H9 (cell line): ENCODE results near the gene TMIE. TPM values are rescaled to one million over a fixed set of nuclear protein-coding genes. Genes with fewer than 3 reads are reported as not detected.

Experiments used
- DNase-seq: peaks from one replicate; pipeline ENCODE4 v3.0.0-alpha.2; 2017
- H2AFZ ChIP-seq: one replicate; pipeline ENCODE4 v1.6.1; 2013; ENCODE audit warnings: mild to moderate bottlenecking, low read length, control low read depth, moderate library complexity
- H2AK5ac ChIP-seq: 2 replicates; pipeline ENCODE4 v1.6.1; 2013; ENCODE audit warnings: low read length, control low read depth, mixed read lengths; ENCODE audit not compliant: insufficient read length
- H2BK120ac ChIP-seq: one replicate; pipeline ENCODE4 v1.6.1; 2013; ENCODE audit warnings: low read depth, mild to moderate bottlenecking, low read length, control low read depth, inconsistent platforms; ENCODE audit not compliant: poor library complexity, severe bottlenecking
- H2BK12ac ChIP-seq: 2 replicates; pipeline ENCODE4 v1.6.1; 2013; ENCODE audit warnings: low read length, control low read depth, mixed read lengths, low read depth; ENCODE audit not compliant: insufficient read length
- H2BK15ac ChIP-seq: 2 replicates; pipeline ENCODE4 v1.6.1; 2013; ENCODE audit warnings: low read depth, low read length, control low read depth
- H2BK20ac ChIP-seq: one replicate; pipeline ENCODE4 v1.6.1; 2013; ENCODE audit warnings: low read depth, mild to moderate bottlenecking, low read length, control low read depth, inconsistent platforms; ENCODE audit not compliant: poor library complexity, severe bottlenecking
- H2BK5ac ChIP-seq: 2 replicates; pipeline ENCODE4 v1.6.1; 2013; ENCODE audit warnings: low read length, control low read depth, mixed read lengths; ENCODE audit not compliant: insufficient read length
- H3K14ac ChIP-seq: 2 replicates; pipeline ENCODE4 v1.6.1; 2013; ENCODE audit warnings: low read length, control low read depth; ENCODE audit not compliant: insufficient read depth
- H3K18ac ChIP-seq: 2 replicates; pipeline ENCODE4 v1.6.1; 2013; ENCODE audit warnings: low read depth, mild to moderate bottlenecking, mixed read lengths, low read length, control low read depth; ENCODE audit not compliant: insufficient read length
- H3K23ac ChIP-seq: 2 replicates; pipeline ENCODE4 v1.6.1; 2013; ENCODE audit warnings: low read length, control low read depth, mixed read lengths, low read depth; ENCODE audit not compliant: insufficient read length
- H3K23me2 ChIP-seq: 2 replicates; pipeline ENCODE4 v1.6.1; 2013; ENCODE audit warnings: low read depth, mild to moderate bottlenecking, mixed read lengths, low read length, control low read depth; ENCODE audit not compliant: insufficient read length, poor library complexity, severe bottlenecking
- H3K27ac ChIP-seq: 2 replicates; pipeline ENCODE4 v1.5.1; 2013; ENCODE audit warnings: low read length, control low read depth, mixed read lengths, low read depth; ENCODE audit not compliant: insufficient read length
- H3K27me3 ChIP-seq: 2 replicates; pipeline ENCODE4 v1.6.1; 2013; ENCODE audit warnings: low read length, control low read depth, inconsistent platforms; ENCODE audit not compliant: insufficient read depth
- H3K4ac ChIP-seq: 2 replicates; pipeline ENCODE4 v1.6.1; 2013; ENCODE audit warnings: low read depth, mild to moderate bottlenecking, control low read depth, inconsistent platforms, low read length, moderate library complexity
- H3K4me1 ChIP-seq: 2 replicates; pipeline ENCODE4 v1.6.1; 2013; ENCODE audit warnings: low read length, control low read depth, inconsistent platforms; ENCODE audit not compliant: insufficient read depth
- H3K4me2 ChIP-seq: 2 replicates; pipeline ENCODE4 v1.6.1; 2013; ENCODE audit warnings: low read length, control low read depth, mixed read lengths; ENCODE audit not compliant: insufficient read length, insufficient read depth
- H3K56ac ChIP-seq: 2 replicates; pipeline ENCODE4 v1.6.1; 2013; ENCODE audit warnings: low read depth, mild to moderate bottlenecking, mixed read lengths, low read length, control low read depth; ENCODE audit not compliant: insufficient read length
- H3K79me1 ChIP-seq: 2 replicates; pipeline ENCODE4 v1.6.1; 2013; ENCODE audit warnings: low read depth, mild to moderate bottlenecking, moderate library complexity, low read length, control low read depth, inconsistent platforms; ENCODE audit not compliant: insufficient read depth, poor library complexity, severe bottlenecking
- H3K79me2 ChIP-seq: 2 replicates; pipeline ENCODE4 v1.6.1; 2013; ENCODE audit warnings: low read length, control low read depth, inconsistent platforms; ENCODE audit not compliant: insufficient read depth
- H3K9ac ChIP-seq: 2 replicates; pipeline ENCODE4 v1.6.1; 2013; ENCODE audit warnings: low read length, control low read depth, mixed read lengths; ENCODE audit not compliant: insufficient read length; ENCODE audit errors: extremely low read depth
- H3K9me3 ChIP-seq: one replicate; pipeline ENCODE4 v1.6.1; 2013; ENCODE audit warnings: low read depth, low read length, inconsistent platforms; ENCODE audit not compliant: control insufficient read depth
- H3T11ph ChIP-seq: one replicate; pipeline ENCODE4 v1.6.1; 2013; ENCODE audit warnings: mild to moderate bottlenecking, low read length, control low read depth, inconsistent platforms
- H4K20me1 ChIP-seq: one replicate; pipeline ENCODE4 v1.6.1; 2013; ENCODE audit not compliant: control insufficient read depth, insufficient read length, insufficient read depth
- H4K5ac ChIP-seq: 2 replicates; pipeline ENCODE4 v1.6.1; 2013; ENCODE audit warnings: low read depth, mild to moderate bottlenecking, mixed read lengths, low read length, control low read depth; ENCODE audit not compliant: insufficient read length
- H4K8ac ChIP-seq: replicated peaks from 2 replicates; pipeline ENCODE4 v1.6.1; 2013; ENCODE audit warnings: low read length, control low read depth, mixed read lengths, low read depth; ENCODE audit not compliant: insufficient read length
- H4K91ac ChIP-seq: 2 replicates; pipeline ENCODE4 v1.6.1; 2013; ENCODE audit warnings: low read depth, mild to moderate bottlenecking, moderate library complexity, mixed read lengths, low read length, control low read depth; ENCODE audit not compliant: insufficient read length
- H3K27ac Mint-ChIP-seq, 3 experiments: 2 replicates in 2 of 3; 3 replicates in 1 of 3; pipeline ENCODE4 v1.8.0; 2020 to 2021; ENCODE audit warnings: mixed read lengths in 3 of 3, mild to moderate bottlenecking in 1 of 3, moderate library complexity in 1 of 3
- H3K27me3 Mint-ChIP-seq: 2 replicates; pipeline ENCODE4 v1.8.0; 2021; ENCODE audit warnings: low read depth, mild to moderate bottlenecking, moderate library complexity, mixed read lengths
- H3K36me3 Mint-ChIP-seq, 3 experiments: 2 replicates in 2 of 3; 3 replicates in 1 of 3; pipeline ENCODE4 v1.8.0; 2020 to 2021; ENCODE audit warnings: low read depth in 3 of 3, mixed read lengths in 3 of 3; ENCODE audit not compliant: insufficient read depth in 1 of 3
- H3K4me1 Mint-ChIP-seq, 2 experiments: 2 replicates each; pipeline ENCODE4 v1.8.0; 2020; ENCODE audit warnings: mixed read lengths in 2 of 2
- H3K4me3 Mint-ChIP-seq, 2 experiments: 2 replicates in 1 of 2; 3 replicates in 1 of 2; pipeline ENCODE4 v1.8.0; 2020 to 2021; ENCODE audit warnings: mild to moderate bottlenecking in 2 of 2, mixed read lengths in 2 of 2, moderate library complexity in 1 of 2
- H3K9me3 Mint-ChIP-seq, 2 experiments: 2 replicates in 1 of 2; 3 replicates in 1 of 2; pipeline ENCODE4 v1.8.0; 2020; ENCODE audit warnings: mild to moderate bottlenecking in 2 of 2, mixed read lengths in 2 of 2, moderate library complexity in 1 of 2
- WGBS: extraction: QIAGEN DNeasy Blood & Tissue Kit; methylation state at CpG from one replicate; pipeline ENCODE4 v1.1.7; 2013; ENCODE audit warnings: missing lambda C conversion rate, low lambda C conversion rate, mixed read lengths; ENCODE audit not compliant: insufficient read length; ENCODE audit errors: extremely low coverage; 5-methylcytosine and 5-hydroxymethylcytosine counted together
- long read RNA-seq: library from polyadenylated mRNA; unstranded; transcript quantifications from one replicate; pipeline ENCODE4 v2.0.0, GENCODE V29; 2020
- total RNA-seq: library from RNA; stranded (reverse); gene quantifications from 2 replicates; pipeline ENCODE4 v1.2.1, GENCODE V29; 2021
- TF ChIP-seq, protein P1 (sequence below): fragments of 200-600 bp; sonication (generic); conservative IDR thresholded peaks from 3 replicates; pipeline ENCODE4 v1.8.0; 2021; ENCODE audit warnings: antibody characterized with exemption, mild to moderate bottlenecking

Gene TMIE, protein sequence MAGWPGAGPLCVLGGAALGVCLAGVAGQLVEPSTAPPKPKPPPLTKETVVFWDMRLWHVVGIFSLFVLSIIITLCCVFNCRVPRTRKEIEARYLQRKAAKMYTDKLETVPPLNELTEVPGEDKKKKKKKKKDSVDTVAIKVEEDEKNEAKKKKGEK
- 0.63 and 0.66 TPM in 2 replicates for total RNA-seq
- long read RNA-seq, partial matches to known transcripts = 0 of 7 reads
- long read RNA-seq, other reads (novel, unspliced or antisense) = 4 of 7 reads

DNA sequence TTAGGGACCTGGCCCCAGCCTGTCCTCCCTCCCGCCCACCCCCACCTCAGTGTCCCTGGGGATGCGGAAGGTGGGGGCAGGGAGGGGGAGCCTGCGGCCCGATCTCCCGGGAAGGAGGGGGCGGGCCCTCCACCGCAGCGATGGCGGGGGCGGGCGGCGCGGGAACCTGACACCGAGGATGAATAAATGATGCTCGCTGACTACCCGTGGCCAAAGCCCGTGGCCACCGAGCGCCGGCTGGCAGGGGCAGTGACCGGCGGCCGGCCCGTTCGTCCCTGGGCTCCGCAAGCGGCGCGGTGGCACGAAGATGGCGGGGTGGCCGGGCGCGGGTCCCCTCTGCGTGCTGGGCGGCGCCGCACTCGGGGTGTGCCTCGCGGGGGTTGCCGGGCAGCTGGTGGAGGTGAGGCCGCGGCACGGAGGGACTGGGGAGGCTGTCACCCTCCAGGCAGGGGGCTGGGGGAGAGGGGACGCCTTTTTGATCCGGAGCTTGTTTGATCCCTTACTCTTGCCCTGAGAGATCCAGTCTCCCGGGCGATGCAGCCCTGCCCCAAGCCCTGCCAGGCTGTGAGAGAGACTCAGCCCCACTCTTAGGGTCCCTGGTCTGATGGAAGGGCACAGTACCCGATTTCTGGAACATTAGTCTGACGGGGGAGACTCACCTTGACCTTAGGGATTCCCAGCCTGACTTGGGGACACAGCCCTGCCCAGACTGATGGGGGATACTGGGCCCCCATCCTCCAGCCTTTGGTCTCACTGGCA, at the start of gene TMIE:
TSS of gene TMIE (plus strand) at position 212 of the 759 bp plus-strand sequence. CDS start at position 308, 96 bp downstream.
- H3K27ac Mint-ChIP-seq = no peak within 1 kb of the TSS; a peak in 1 of 7 replicates
- H3K27me3 Mint-ChIP-seq = peaks cover 44% of the 10 kb centered on the region
- H3K23ac ChIP-seq = no peak within 1 kb of the TSS
- H3K23me2 ChIP-seq = peaks cover 5% of the 10 kb centered on the region
- DNase-seq = no peak
- H3K18ac ChIP-seq = no peak within 1 kb of the TSS
- H3K4ac ChIP-seq = no peak within 1 kb of the TSS
- H4K91ac ChIP-seq = no peak within 1 kb of the TSS
- H3K4me1 ChIP-seq = no peaks in the 10 kb centered on the region
- no peaks in the 10 kb centered on the region for H3K79me2 ChIP-seq
- H2BK12ac ChIP-seq = no peak within 1 kb of the TSS
- no peak within 1 kb of the TSS for H2BK5ac ChIP-seq
- H3K36me3 Mint-ChIP-seq = no peaks in the 10 kb centered on the region
- H3K14ac ChIP-seq = peak within 1 kb of the TSS; percentile 13; the same call in 1 of the 2 replicates
- H3K56ac ChIP-seq = no peak within 1 kb of the TSS
- H2AFZ ChIP-seq = no peak within 1 kb of the TSS
- H3K4me1 Mint-ChIP-seq = peaks cover 14 to 15% of the 10 kb centered on the region in 2 experiments
- no peaks in the 10 kb centered on the region for H3K9me3 ChIP-seq
- no peak within 1 kb of the TSS for H3K9ac ChIP-seq
- peak within 1 kb of the TSS; percentile 39 to 73 for H3K4me3 Mint-ChIP-seq
- H2BK15ac ChIP-seq = no peak within 1 kb of the TSS
- H3K27me3 ChIP-seq = peaks cover 6% of the 10 kb centered on the region; the same call in 1 of the 2 replicates
- no peak within 1 kb of the TSS for H2BK120ac ChIP-seq
- TF ChIP-seq, protein P1, sequence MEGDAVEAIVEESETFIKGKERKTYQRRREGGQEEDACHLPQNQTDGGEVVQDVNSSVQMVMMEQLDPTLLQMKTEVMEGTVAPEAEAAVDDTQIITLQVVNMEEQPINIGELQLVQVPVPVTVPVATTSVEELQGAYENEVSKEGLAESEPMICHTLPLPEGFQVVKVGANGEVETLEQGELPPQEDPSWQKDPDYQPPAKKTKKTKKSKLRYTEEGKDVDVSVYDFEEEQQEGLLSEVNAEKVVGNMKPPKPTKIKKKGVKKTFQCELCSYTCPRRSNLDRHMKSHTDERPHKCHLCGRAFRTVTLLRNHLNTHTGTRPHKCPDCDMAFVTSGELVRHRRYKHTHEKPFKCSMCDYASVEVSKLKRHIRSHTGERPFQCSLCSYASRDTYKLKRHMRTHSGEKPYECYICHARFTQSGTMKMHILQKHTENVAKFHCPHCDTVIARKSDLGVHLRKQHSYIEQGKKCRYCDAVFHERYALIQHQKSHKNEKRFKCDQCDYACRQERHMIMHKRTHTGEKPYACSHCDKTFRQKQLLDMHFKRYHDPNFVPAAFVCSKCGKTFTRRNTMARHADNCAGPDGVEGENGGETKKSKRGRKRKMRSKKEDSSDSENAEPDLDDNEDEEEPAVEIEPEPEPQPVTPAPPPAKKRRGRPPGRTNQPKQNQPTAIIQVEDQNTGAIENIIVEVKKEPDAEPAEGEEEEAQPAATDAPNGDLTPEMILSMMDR = no peak
- H2BK20ac ChIP-seq = no peak within 1 kb of the TSS
- no peak within 1 kb of the TSS for H2AK5ac ChIP-seq
- H3T11ph ChIP-seq = no peak within 1 kb of the TSS
- no peak within 1 kb of the TSS for H4K5ac ChIP-seq
- H4K8ac ChIP-seq = no peak within 1 kb of the TSS
- no CpG with 5 or more reads among the region's 51 CpGs for WGBS
- H3K9me3 Mint-ChIP-seq = no peaks in the 10 kb centered on the region
- H3K27ac ChIP-seq = no peak within 1 kb of the TSS
- no peaks in the 10 kb centered on the region for H3K79me1 ChIP-seq
- H4K20me1 ChIP-seq = no peaks in the 10 kb centered on the region
- H3K4me2 ChIP-seq = peak within 1 kb of the TSS; percentile 24
